OCI-LY1 (cell line): ENCODE data around the gene FAM156A.
"Not testable (repeated sequence)": the region's sequence is repeated elsewhere in the genome, so short reads cannot be mapped to it uniquely, and the experiment has no call there.

Experiments
- H2AFZ ChIP-seq: fragments of 200-600 bp; sonication (generic), shearing (Covaris generic); 2 replicates; pipeline ENCODE4 v1.6.0; 2014; ENCODE audit warnings: antibody characterized with exemption, mild to moderate bottlenecking, low read length
- H3F3A ChIP-seq: fragments of 200-600 bp; sonication (generic), shearing (Covaris generic); 2 replicates; pipeline ENCODE4 v1.6.0; 2014; ENCODE audit warnings: mild to moderate bottlenecking, antibody characterized with exemption, low read length, moderate library complexity; ENCODE audit not compliant: insufficient read depth
- H3K27ac ChIP-seq: fragments of 200-600 bp; sonication (generic); 2 replicates; pipeline ENCODE4 v1.5.1; 2014; ENCODE audit warnings: low read length, mixed run types, mild to moderate bottlenecking, low read depth; ENCODE audit not compliant: poor library complexity, severe bottlenecking
- H3K27me3 ChIP-seq: fragments of 200-600 bp; sonication (generic); 2 replicates; pipeline ENCODE4 v1.6.0; 2014; ENCODE audit warnings: antibody characterized with exemption, mild to moderate bottlenecking, low read length, moderate library complexity; ENCODE audit not compliant: insufficient read depth
- H3K36me3 ChIP-seq: fragments of 200-600 bp; sonication (generic); 2 replicates; pipeline ENCODE4 v1.6.1; 2014; ENCODE audit warnings: mild to moderate bottlenecking, antibody characterized with exemption, low read length, moderate library complexity, mixed read lengths; ENCODE audit not compliant: insufficient read depth
- H3K4me1 ChIP-seq: fragments of 200-600 bp; sonication (generic); 2 replicates; pipeline ENCODE4 v1.5.1; 2014; ENCODE audit warnings: mild to moderate bottlenecking, low read length, moderate library complexity; ENCODE audit not compliant: insufficient read depth, severe bottlenecking
- H3K4me2 ChIP-seq: fragments of 200-600 bp; sonication (generic), shearing (Covaris generic); 2 replicates; pipeline ENCODE4 v1.6.1; 2014; ENCODE audit warnings: low read length
- H3K4me3 ChIP-seq: fragments of 200-600 bp; sonication (generic); 2 replicates; pipeline ENCODE4 v1.5.1; 2014; ENCODE audit warnings: low read length, low read depth, mild to moderate bottlenecking, mixed read lengths; ENCODE audit not compliant: poor library complexity, severe bottlenecking
- H3K79me2 ChIP-seq: fragments of 200-600 bp; shearing (Covaris generic); 2 replicates; pipeline ENCODE4 v1.6.1; 2016; ENCODE audit warnings: mixed run types, low read length, mixed read lengths; ENCODE audit not compliant: insufficient read depth
- H3K9ac ChIP-seq: fragments of 200-600 bp; sonication (generic), shearing (Covaris generic); 2 replicates; pipeline ENCODE4 v1.6.1; 2014; ENCODE audit warnings: mild to moderate bottlenecking, low read length, mixed read lengths
- H3K9me2 ChIP-seq: fragments of 200-600 bp; sonication (generic), shearing (Covaris generic); 2 replicates; pipeline ENCODE4 v1.6.1; 2014; ENCODE audit warnings: low read depth, mild to moderate bottlenecking, low read length, mixed read lengths
- H3K9me3 ChIP-seq: fragments of 200-600 bp; shearing (Covaris generic); 2 replicates; pipeline ENCODE4 v1.6.1; 2014; ENCODE audit warnings: low read length, mixed read lengths
- H4K20me1 ChIP-seq: fragments of 200-600 bp; sonication (generic), shearing (Covaris generic); 2 replicates; pipeline ENCODE4 v1.6.0; 2016; ENCODE audit warnings: mild to moderate bottlenecking, low read length; ENCODE audit not compliant: insufficient read depth
- EZH2 ChIP-seq: fragments of 200-600 bp; sonication (generic), shearing (Covaris generic); IDR thresholded peaks from 2 replicates; pipeline ENCODE4 v1.8.0; 2017; ENCODE audit warnings: borderline replicate concordance, mixed run types, mild to moderate bottlenecking, antibody characterized with exemption, low read length, moderate library complexity, mixed read lengths
- TF ChIP-seq, protein P1 (sequence below): fragments of 200-600 bp; sonication (generic), shearing (Covaris generic); IDR thresholded peaks from 2 replicates; pipeline ENCODE4 v1.5.1; 2017; ENCODE audit warnings: mild to moderate bottlenecking, antibody characterized with exemption, low read length, moderate library complexity, mixed read lengths

The FAM156A gene

DNA sequence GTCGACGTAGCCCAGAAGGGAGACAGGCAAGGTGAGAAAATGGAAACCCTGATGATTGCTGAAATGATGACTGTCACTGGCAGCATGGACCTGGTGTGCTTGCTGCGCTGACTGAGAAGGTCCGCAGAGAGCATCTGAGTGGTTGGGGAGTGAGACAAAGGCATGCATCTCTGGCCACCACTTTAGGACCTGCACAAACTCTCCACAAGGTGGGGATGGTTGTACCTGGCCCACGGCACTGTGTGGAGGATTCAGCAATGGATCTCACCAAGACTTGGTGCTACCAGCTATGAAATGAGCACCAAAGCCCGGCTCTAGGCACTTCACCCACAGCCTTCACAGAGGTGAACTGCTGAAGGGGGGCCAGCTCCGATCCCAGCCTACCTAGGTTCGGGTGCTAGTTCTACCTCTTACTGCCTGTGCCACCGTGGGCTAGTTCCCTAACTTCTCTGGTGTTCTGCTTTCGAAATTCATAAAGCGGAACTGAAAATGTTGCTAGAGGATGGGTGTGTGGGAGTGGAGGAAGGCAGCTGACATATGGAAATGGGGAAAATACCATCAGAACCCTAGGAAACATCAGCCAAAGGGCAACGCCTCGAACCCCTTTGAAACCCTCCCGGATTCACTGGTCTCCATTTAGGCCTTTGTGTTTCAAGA lies 12.4 kb downstream of the FAM156A start:
- H3K9me2 ChIP-seq, H3K4me1 ChIP-seq, H3F3A ChIP-seq, H3K9me3 ChIP-seq, H4K20me1 ChIP-seq, H3K27me3 ChIP-seq, H3K9ac ChIP-seq, H3K4me2 ChIP-seq, H3K27ac ChIP-seq, H3K36me3 ChIP-seq, H2AFZ ChIP-seq, H3K4me3 ChIP-seq, H3K79me2 ChIP-seq: not testable (repeated sequence)

- not testable (repeated sequence) for H3K9me2 ChIP-seq, H3K27me3 ChIP-seq, H3K4me1 ChIP-seq, H3F3A ChIP-seq, H3K9me3 ChIP-seq, H4K20me1 ChIP-seq, H2AFZ ChIP-seq, H3K36me3 ChIP-seq, H3K79me2 ChIP-seq, H3K4me2 ChIP-seq, H3K4me3 ChIP-seq, H3K9ac ChIP-seq, H3K27ac ChIP-seq
These were observed 16.6 kb downstream of the FAM156A start for GRCh38 chrX:52941728-52942127.

- not testable (repeated sequence) for H3K9me3 ChIP-seq, H3K4me2 ChIP-seq, H3K79me2 ChIP-seq, H3K4me1 ChIP-seq, H3K4me3 ChIP-seq, H2AFZ ChIP-seq, H3K27ac ChIP-seq, H3K9ac ChIP-seq, H3K27me3 ChIP-seq, H3F3A ChIP-seq, H4K20me1 ChIP-seq, H3K9me2 ChIP-seq, H3K36me3 ChIP-seq
These were observed 17.6 kb downstream of the FAM156A start for GRCh38 chrX:52940704-52941103.

DNA sequence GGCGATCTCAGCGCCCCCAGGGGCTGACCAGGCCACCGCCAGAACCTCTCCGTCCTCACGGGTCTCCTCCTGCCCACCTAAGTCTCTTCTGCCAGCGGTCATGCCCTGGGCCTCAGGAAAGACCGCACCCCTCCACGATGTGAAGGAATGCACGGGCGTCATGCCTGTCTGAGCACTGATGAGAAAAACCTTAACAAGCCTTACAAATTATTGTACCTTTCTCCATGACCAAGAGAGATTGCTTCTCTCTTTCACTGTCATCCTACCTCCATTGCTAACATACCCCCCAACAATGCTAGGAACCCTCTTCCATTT lies 22.9 kb downstream of the FAM156A start:
- not testable (repeated sequence) for H4K20me1 ChIP-seq, H3F3A ChIP-seq, H3K9me2 ChIP-seq, H3K36me3 ChIP-seq, H3K79me2 ChIP-seq, H3K9me3 ChIP-seq, H2AFZ ChIP-seq, H3K27me3 ChIP-seq
- Histone ChIP-seq H3K4me1 (peaks cover 11% of the 10 kb centered on the region), H3K4me2 (peak overlapping the region; percentile 91), H3K4me3 (peak overlapping the region; percentile 87), H3K9ac (peak overlapping the region; percentile 99), H3K27ac (peak overlapping the region; percentile 96)

DNA sequence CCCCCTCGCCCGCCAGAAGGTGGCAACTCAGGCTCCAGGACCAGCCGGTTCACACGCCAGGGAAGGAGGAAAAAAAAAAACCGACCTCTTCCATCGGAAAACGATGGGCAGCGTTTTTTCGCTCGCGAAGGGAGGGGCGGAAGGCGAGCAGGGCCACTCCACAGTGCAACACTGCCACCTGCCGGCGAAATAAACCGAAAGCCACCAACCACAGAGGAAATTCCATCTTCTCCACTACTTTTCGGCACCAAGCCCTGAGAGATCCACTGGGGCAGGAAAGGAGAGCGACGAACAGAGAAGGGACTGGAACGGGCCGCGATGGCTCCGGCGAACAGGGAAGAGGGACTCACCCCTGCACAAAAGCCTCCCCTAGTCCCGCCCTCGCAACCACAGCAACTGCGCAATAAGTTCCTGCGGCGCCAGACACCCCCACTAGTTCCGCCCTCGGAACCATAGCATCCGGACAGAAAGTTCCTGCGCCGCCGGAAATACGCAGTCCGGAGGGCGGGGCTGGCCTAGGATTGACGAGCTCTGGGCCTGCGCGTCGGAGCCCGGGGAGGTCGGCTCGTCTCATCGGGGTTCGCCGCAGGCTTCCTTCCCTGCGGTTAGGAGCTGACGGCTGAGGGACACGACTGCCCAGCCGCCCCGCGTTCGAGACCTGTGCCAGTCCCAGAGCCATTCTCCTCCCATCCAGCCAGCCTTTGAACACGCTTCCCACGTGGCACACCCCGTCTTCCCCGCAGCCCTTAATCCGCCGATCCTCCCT lies 23.4 kb downstream of the FAM156A start:
- Histone ChIP-seq H3K9me2 (no peaks in the 10 kb centered on the region), H3K36me3 (no peaks in the 10 kb centered on the region), H3K4me1 (peaks cover 11% of the 10 kb centered on the region), H3K4me3 (peak overlapping the region; percentile 87), H3K9me3 (no peaks in the 10 kb centered on the region), H3K27ac (peak overlapping the region; percentile 96), H3K27me3 (no peaks in the 10 kb centered on the region), H3K9ac (peak overlapping the region; percentile 99), H3K4me2 (peak overlapping the region; percentile 91), H2AFZ (no peak overlapping the region), H4K20me1 (no peaks in the 10 kb centered on the region), H3K79me2 (no peaks in the 10 kb centered on the region), H3F3A (no peaks in the 10 kb centered on the region)
- TF ChIP-seq, protein P1, sequence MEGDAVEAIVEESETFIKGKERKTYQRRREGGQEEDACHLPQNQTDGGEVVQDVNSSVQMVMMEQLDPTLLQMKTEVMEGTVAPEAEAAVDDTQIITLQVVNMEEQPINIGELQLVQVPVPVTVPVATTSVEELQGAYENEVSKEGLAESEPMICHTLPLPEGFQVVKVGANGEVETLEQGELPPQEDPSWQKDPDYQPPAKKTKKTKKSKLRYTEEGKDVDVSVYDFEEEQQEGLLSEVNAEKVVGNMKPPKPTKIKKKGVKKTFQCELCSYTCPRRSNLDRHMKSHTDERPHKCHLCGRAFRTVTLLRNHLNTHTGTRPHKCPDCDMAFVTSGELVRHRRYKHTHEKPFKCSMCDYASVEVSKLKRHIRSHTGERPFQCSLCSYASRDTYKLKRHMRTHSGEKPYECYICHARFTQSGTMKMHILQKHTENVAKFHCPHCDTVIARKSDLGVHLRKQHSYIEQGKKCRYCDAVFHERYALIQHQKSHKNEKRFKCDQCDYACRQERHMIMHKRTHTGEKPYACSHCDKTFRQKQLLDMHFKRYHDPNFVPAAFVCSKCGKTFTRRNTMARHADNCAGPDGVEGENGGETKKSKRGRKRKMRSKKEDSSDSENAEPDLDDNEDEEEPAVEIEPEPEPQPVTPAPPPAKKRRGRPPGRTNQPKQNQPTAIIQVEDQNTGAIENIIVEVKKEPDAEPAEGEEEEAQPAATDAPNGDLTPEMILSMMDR = peak; percentile 89
- TF ChIP-seq EZH2 = no peak
